A549 treated with RU486 at 1 μM for 4 hours (cell line): Measurements from ENCODE around the gene MASTL. TPM values are rescaled to one million over a fixed set of nuclear protein-coding genes. Genes with fewer than 3 reads are reported as not detected.

Source experiments
- total RNA-seq: library from RNA; stranded (reverse); fragments of 200-300 nt; extraction: Qiagen RNA extraction; gene quantifications from 5 replicates; pipeline ENCODE4 v1.2.3, GENCODE V29; 2022; ENCODE audit warnings: low read depth

MASTL gene
- 14.1 to 23.9 TPM (median 21.4 TPM) in 5 replicates for total RNA-seq

DNA sequence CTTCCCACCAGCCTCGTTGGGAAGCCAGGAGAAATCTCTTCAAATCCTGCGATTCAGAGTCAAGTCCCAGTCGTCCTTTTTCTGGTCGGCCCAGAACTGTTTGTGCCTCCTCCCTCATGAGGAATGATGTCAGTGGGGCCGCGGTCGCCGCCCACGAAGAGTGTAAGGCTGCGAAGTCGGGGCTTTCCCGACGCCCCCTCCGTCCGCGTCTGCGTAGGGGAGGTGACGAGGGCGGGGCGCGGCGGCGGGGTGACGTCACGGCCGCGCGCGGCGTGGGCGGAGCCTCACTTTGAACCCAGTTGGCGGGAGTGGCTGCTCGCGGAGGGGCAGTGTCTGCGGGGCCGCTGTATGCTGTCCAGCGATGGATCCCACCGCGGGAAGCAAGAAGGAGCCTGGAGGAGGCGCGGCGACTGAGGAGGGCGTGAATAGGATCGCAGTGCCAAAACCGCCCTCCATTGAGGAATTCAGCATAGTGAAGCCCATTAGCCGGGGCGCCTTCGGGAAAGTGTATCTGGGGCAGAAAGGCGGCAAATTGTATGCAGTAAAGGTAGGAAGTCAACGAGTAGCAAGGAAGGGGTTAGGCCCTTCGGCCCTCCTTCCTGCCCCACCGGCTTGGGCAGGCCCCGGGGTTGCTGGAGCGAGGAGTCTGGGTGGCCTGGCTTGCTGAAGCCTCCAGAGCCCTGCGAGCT, at the start of gene MASTL:
Gene MASTL, plus strand, starts transcription at position 287 of the 689 bp plus-strand sequence. Its CDS starts 75 bp downstream, at position 362.

Other genes with a start within 250 kb of the MASTL start
- gene ANKRD26, start 54.9 kb upstream of the MASTL start, total RNA-seq = 0.98 to 4.0 TPM (median 2.9 TPM) in 5 replicates
- 69.1 to 105 TPM (median 102 TPM) in 5 replicates for gene YME1L1, start 968 bp upstream of the MASTL start, total RNA-seq
- gene ACBD5, start 85.4 kb downstream of the MASTL start, total RNA-seq = 21.8 to 34.4 TPM (median 29.2 TPM) in 5 replicates